GM19351 (cell line): ENCODE results near the gene CARS2.
A peak's percentile ranks its signal among the peaks of the same experiment; 100 is the strongest.
"Not testable (repeated sequence)": the region's sequence is repeated elsewhere in the genome, so short reads cannot be mapped to it uniquely, and the experiment has no call there.

Experiments used
- ATAC-seq: cut with Tn5 transposase; IDR thresholded peaks from one replicate; pipeline ENCODE4 v1.9.1; 2021; ENCODE audit warnings: mild to moderate bottlenecking, moderate library complexity; ENCODE audit not compliant: unreplicated experiment

The CARS2 gene

DNA sequence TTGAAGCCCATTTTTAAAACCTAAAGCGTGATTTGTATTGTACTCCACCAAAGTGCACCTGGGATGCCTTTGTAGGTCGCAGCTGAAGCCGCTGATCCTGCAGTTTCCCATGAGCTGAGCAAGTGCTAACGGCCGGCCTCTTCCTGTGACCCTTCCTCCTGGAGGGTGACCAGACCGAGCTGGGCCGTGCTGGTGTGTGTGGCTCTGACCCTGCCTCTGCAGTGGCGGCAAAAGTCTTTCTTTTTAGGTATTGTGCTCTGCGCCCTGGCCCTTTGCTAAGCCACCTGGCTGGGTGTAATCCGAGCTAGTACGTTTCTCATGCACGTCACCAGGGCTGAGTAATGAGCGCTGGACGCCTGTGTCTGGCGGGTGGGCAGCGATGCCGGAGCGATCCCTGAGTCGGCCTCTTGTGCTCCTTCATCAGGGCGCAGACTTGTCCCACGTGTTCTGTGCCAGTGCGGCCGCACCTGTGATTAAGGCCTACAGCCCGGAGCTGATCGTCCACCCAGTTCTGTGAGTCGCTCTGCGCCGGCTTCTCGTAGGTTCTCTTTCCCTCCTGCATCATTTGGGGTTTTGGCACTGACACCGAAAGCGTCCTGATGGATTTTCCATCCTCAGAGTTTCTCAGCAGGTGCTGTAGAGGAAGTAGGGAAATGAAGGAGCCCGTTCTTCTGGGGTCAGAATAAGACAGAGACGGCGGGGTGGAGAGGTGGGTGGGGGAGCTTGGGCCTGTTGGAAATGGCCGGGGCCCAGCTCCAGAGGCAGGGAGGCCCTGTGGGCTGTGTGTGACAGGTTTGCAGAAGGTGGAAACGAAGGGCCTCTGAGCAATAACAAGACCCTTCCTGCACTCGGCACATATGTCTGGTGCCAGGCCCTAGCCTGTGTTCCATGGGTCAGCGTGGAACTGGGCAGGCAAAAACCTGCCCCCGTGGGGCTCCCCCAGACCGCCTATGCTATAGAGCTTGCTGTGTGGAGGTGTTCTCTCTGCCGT lies 80.9 kb downstream of the CARS2 start:
- ATAC-seq, result no peak

DNA sequence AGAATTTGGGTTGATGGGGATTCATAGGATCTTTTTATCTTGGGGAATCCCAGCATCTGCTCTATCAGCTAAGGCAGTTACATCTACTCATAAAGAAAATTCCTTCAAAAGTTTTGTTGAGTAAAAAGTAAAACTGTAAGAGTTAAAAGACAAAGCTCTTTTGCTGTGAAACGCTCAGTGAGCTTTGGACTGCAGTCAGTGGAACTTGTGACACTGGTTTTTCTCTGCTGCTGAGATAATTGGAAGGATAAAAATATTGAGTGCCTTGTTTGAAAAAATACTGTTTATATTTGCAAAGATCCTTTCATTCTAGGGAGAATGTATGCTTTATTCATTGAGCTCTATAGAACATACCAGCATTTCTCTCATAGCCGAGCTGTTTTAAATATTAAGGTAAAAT lies 85.3 kb downstream of the CARS2 start:
- ATAC-seq, result no peak

DNA sequence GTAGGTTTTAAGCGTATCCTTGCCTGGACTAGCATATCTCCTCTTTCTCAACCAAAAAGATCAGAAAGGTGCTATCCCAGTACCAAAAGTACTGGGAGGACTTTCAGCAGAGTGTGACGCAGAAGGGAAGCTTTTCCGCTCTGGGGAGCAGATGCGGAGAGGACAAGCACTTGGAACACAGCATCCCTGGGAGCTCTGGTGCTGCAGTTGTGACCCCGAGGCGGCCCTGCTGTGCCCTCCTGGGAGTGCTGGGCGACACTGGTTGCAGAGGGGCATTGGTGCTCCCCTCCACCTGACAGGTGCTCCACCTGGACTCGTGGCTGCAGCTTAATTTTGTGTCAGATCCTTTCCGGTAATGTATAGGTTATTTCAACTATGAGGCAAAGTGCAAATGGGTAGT lies 87.1 kb downstream of the CARS2 start:
- ATAC-seq, result no peak

DNA sequence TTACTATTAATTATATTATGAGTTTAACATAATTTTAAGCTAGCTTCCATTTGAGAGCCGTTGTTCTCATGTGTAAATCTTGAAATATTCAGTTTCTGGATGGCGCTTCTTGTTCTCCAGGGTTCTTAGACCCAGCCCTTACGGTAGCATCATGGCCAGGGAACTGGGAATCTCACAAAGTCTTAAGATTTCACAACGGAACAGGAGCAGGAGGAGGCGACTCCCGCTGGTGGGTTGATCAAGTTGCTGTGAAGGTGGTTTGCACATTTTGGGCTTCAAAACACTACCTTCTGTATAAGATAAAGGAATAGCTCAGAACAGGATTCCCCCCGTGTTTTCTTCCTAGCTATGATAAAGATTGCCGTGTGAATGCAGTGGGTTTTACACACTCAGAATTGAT lies 87.7 kb downstream of the CARS2 start:
- ATAC-seq, result no peak

DNA sequence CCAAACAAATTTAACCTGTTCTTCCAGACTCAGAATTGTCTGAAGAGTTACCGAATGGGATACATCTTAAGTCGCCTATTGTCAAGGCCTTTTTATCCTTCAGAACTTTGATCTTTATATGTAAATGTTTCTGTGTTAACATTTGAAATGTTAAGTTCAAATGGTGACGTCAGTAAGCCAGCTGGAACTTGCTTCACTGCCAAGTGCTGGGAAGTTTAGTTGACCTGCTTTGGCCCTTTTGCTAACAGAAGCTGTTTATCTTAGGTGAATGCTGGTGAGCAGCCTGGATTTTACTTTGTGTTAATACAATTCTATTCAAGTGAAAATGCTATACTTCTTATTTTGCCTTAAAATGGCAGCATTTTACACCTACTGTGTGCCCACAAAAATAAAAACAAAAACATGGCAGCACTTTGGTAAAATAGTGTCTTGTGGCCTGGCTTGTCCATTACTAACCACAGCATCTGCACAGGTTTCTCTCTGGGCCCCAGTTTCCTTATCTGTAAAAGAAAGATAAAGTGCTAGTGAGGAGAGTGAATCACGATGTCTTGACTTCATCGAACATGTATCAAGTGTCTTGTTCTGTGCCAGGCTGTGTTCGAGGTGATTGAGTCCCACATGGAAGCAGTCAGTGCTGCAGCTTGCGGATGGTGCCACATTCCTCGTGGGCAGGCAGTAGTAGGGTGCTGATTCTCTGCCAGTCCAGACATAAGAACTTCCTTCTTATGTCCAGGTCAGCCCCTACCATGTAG lies 88.4 kb downstream of the CARS2 start:
- ATAC-seq, result no peak

DNA sequence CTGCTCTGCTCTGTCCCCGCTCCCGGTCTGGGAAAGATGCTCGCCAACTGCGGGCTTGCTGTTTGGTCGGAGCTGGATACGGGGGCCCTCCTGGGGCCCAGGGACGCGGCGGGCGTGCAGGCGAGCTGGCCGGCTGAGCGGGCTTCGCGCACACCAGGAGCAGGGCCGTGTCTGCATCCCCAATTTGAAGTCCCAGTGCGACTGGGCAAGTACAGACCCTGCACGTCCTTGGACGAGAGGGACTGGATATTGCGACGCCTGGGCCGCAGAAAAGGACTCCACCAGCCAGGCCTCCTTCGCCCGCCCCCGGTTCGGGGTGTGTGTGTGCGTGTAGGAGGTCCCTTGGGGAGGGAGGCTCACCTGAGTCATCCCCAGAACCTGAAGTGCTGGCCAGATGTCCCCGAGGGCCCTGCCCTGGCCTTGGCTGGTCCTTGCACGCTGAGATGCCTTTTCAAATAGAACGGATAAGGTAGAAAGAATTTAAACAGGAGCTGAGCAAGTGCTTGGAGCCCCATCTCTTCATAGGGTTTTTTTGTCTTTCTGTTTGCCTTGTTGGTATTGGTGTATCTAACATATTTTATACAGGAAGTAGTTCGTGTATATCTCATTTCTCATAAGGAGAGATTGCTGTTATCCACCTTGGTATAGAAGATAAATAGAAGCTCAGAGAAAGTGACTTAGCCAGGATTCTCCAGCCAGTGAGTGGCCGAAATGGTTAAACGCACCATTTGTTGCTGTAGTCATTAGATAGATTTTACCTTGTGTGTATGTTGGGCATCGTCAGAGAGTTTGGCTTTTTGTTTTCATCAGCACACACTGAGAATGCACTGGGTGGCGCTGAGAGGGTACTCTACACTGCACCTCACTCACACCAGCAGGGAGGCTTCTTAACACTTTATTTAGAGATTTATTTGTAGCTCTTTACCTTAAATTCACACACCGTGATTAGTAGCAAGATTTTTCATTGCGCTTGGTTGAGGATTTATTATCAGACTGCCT lies 89.5 kb downstream of the CARS2 start:
- ATAC-seq, result peak; percentile 58

DNA sequence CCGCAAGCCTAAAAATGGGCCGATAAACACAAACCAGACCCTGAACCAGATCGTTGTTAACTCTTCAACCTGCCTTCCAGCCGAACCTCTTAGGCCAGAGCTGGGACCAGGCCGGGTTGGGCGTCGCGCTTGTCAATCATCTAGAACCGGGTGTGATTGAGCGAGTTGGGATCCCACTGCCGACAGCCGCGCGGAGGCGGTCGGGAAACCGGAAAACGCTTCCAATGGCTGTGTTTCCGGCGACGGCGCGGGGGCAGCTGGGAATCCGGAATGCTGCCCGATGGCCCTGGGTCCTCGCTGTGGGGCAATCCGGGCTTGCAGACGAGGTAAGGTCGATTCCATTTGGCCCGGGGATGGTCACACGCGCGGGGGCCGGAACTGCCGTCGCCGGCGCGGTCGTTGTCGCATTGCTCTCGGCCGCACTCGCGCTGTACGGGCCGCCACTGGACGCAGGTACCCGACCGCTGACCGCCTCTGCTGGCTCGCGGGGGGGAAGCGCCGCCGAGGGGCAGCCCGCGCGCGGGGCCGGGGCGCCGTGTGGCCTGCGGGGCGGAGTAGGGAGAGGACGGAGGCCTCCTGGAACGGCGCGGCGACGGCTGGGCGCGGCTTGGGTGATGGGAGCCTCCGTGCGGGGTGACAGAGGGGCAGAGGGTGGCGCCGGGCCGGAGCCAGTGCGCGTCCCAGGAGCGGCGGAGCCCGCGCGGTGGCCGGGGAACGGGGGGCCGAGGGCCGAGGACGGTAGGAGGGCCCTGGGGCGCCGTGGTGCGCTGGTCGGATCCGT lies 90.4 kb downstream of the CARS2 start, which contains the start of gene NAXD:
NAXD (plus strand) TSS at position 224 of the 781 bp plus-strand sequence; CDS start at position 281, 57 bp downstream.
- peak; percentile 68 for ATAC-seq

DNA sequence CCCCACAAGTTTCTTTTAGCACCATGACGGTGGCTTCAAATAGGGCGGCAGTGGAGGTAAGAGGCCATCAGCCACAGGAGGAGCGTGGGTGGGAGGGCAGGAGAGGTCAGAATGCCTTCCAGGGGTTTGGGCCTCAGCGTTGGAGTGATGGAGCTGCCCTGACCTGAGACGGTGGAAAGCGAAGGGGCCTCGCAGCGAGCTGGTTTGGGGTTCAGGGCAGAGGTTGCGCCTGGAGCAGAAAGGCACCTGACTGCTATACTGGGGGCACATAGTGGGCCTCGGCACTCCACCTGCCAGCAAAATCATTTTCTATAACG lies 91.0 kb downstream of the CARS2 start:
- ATAC-seq, result no peak

DNA sequence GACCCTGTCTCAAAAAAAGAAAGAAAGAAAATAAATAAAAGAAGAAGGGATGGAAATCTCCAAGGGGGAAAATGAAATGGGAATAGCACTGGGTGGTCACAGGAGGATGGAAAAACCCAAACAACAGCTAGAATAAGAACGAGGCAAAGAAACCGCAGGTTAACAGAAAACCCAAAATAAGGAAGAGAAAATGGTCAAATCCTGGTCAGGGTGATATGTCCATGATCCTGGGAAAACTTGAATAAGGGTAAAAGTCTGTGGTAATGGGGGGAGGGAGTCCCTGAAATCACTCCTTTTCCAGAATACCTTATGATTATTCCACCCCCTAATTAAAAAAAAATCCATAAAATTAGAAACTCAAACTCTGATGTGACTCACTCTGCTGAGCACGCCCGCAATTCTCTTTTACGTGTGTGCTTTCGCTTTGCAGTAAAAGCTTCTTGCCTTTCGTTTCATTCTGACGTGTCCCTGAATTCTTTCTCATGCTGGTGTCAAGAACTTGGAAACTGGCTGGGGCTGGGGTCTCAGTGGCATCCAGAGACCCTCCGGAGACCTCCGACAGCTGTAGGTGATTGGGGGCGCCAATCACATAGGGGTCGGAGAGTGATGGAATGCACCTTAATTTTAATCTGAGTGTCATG lies 94.8 kb downstream of the CARS2 start:
- ATAC-seq, result peak; percentile 51

DNA sequence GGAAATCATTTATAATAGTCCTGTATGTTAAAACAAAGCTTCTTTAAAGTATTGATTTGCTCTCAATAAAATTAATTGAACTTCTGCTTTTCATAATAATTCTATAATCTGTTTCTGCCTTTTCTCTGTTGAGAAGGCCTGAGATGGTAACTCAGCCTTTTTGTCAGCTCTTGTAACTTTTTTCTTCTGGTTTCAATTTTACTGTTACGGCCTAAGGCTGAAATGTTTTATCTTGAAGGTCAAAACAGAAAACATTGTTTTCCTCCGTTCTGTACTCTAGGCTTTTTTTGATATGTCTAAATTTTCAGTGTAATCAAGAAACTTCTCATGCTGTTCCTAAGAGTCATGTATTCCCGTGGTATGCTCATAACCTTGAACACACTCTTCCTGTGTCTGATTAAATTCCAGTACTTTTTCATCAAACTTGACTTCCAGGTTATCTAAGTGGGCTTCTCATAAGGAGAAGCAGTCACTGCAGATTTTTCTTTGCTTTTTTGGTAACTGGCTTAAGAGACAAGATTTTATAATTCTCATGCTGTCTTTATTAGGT lies 98.2 kb downstream of the CARS2 start:
- ATAC-seq, result no peak

DNA sequence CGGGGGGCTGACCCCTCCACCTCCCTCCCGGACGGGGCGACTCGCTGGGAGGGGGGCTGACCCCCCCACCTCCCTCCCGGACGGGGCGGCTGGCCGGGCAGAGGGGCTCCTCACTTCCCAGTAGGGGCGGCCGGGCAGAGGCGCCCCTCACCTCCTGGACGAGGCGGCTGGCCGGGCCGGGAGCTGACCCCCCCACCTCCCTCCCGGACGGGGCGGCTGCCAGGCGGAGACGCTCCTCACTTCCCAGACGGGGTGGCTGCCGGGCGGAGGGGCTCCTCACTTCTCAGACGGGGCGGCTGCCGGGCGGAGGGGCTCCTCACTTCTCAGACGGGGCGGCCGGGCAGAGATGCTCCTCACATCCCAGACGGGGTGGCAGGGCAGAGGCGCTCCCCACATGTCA lies 99.6 kb downstream of the CARS2 start:
- not testable (repeated sequence) for ATAC-seq

DNA sequence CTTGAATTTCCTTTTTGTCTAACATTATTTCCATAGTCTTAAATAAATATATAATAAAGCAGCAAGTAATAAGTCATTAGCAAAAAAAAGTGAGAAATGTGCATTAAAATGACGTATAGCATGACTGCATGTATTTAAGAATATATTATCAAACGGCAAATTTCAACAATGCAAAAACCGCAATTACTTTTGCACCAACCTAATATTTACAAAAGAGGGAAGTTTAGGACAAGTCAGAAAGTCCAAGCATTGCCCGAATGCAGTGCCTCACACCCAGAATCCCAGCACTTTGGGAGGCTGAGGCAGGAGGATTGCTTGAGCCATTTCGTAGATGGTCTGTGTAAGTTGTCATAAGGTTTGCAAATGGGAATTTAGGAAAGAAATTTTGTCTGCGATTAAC lies 100.8 kb downstream of the CARS2 start:
- no peak for ATAC-seq

DNA sequence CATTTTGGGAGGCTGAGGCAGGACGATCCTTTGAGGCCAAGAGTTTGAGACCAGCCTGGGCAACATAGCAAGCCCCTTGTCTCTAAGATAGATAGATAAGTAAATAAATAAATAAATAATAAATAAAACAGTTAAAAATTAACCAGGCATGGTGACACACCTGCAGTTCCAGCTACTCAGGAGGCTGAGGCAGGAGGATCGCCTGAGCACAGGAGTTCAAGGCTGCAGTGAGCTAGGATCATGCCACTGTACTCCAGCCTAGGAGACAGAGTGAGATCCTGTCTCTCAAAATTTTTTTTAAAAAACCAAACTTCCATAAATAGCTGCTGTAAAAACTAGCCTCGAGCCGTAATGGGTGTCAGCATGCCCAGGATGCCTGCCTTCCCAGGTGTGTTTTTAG lies 104.9 kb downstream of the CARS2 start:
- ATAC-seq, result no peak

DNA sequence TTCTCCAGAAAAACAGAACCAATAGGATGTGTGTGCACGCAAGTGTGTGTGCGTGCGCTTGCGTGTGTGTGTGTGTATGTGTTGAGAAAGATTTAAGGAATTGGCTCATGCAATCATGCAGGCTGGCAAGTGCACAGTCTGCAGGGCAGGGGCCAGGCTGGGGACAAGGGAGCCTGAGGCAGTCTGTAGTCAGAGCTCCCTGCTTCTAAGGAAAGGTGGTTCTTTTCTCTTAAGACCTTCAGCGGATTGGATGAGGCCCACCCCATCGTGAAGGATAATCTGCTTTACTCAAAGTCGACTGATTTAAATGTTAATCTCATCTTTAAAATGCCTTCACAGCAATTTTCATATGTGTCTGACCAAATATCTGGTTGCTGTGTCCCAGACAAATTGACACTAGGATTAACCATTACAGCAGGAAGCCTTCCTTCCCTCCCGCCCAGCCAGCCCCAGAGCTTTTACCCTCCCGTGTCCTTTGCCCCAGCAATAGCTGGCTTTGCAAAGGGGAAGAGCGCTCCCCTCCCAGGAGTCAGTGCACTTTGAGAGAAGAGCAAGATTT lies 105.6 kb downstream of the CARS2 start:
- ATAC-seq, result no peak

DNA sequence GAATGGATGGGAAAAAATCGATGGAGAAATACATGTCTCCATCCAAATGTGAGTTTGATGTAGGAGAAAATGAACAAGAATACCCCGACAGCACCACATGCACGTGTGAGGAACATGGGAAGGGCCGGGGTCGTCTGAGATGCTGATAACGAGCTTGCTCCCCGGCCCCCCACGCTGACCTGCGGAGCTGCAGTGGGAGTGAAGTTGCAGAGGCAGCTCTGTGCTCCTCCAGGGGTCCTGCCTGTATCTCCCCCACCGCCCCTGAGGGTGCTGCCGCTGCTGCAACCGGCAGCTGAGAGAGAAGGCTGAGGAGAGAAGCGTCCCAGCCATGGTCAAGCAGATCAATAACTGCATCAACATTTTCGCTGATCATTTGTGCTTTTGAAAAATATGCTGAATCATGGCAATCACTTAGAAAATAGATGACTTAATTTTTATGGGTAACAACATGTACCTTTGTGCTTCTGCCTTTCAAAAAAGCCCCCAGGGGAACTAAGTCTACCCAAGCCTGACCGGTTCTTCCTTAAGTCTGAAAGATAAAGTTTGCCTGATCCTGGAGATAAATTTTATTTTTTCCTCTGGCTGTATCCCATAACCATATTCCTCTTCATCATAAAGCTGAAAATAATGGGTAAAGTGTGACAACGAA lies 108.8 kb downstream of the CARS2 start:
- ATAC-seq, result no peak

DNA sequence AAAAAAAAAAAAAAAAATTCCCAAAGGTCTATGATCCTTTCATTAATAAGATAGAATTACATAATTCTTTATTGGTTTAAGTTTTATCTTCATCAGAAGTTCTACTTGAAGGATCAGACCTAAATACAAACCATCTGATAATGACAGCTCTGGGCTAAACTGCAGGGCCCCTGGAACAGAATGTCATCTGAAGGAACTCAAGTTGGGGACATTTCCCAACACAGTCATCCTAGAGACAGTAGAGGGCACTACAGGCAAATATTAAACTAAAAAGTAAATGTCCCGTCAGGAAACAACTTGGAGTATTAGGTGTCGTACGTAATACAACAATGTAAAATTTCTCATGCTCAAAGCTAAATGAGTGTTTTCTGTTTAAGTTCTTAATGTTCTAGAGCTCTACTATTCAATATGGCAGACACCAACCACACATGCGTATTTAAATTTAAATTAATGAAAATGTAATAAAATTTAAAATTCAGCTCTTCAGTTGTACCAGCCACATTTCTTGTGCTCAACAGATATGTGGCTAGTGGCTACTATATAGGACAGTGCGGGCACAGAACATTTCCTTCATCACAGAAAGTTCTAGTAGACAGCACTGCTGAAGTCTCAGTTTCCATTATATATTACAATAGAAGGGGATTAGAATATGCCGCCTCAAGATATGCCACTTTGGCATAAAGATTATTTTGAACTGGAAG lies 112.3 kb downstream of the CARS2 start:
- peak; percentile 91 for ATAC-seq

DNA sequence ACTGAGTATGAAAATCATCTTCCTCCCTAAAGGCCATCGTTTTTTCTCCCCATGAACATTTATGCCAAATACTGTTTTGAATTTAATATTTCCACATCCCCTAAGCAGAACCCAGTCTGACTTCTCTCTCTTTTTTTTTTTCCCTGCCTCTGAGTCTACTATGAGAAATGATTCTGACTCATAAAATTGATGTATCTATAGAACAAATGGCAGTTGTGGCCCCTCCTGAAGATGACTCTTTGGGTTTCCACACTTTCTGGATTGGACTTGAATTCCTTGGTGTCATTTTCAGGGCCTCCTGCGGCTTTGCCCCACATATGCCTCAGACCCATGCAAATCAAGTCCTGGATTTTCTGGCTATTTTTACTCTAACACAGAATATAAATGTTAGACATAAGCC lies 113.3 kb downstream of the CARS2 start:
- no peak for ATAC-seq
